Breast epithelium (tissue), 3 donors: Measurements from ENCODE around the gene ADGRF1.

ENCODE experiments used
- CTCF ChIP-seq, 3 donors: fragments of 450-650 bp; IDR thresholded peaks; one replicate each; pipeline ENCODE4 v1.5.1; 2016 to 2017; ENCODE audit warnings: antibody characterized with exemption in 3 of 3, mild to moderate bottlenecking in 3 of 3, moderate library complexity in 3 of 3
- POLR2AphosphoS5 ChIP-seq, 3 donors: sonication (generic); formaldehyde crosslinking; IDR thresholded peaks; one replicate each; pipeline ENCODE4 v1.6.1; 2017; ENCODE audit warnings: antibody characterized with exemption in 3 of 3

- TF ChIP-seq CTCF (IDR thresholded peaks at IDR 0.05) (no peak), POLR2AphosphoS5 (IDR thresholded peaks at IDR 0.05) (no peak)
Observed at GRCh38 chr6:46979206-46979605, 62.9 kb downstream of the ADGRF1 start.
